Measurements from ENCODE around the gene PTGER3.

DNA sequence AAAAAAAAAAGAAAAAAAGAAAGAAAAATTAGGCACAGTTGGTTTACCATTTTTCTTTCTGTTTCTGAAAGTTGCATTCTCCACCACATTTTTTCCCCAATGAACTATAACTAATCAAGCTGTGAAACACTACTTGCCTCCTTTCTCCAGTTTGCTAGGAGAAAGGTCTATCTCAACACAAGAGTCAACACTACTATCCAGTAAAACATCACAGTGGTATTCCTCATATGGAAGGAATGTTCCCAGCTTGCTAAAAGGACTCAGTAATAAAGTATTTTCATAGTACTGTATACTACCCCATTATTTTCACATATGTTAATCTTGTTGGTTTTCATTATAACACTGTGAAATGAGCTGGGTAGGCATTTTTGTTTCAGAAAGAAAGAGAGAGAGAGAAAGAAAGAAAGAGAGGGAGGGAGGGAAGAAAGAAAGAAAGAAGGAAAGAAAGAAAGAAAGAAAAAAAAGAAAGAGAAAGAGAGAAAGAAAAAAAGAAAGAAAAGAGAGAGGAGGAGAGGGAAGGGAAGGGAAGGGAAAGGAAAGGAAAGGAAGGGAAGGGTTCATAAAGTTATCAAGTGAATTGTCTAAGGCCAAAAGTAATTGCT is 7.9 kb downstream of the PTGER3 start:
- TF ChIP-seq EZH2 (IDR thresholded peaks at IDR 0.05; ENCODE audit: insufficient read depth, low read length): no peak
- TF ChIP-seq, protein P1, sequence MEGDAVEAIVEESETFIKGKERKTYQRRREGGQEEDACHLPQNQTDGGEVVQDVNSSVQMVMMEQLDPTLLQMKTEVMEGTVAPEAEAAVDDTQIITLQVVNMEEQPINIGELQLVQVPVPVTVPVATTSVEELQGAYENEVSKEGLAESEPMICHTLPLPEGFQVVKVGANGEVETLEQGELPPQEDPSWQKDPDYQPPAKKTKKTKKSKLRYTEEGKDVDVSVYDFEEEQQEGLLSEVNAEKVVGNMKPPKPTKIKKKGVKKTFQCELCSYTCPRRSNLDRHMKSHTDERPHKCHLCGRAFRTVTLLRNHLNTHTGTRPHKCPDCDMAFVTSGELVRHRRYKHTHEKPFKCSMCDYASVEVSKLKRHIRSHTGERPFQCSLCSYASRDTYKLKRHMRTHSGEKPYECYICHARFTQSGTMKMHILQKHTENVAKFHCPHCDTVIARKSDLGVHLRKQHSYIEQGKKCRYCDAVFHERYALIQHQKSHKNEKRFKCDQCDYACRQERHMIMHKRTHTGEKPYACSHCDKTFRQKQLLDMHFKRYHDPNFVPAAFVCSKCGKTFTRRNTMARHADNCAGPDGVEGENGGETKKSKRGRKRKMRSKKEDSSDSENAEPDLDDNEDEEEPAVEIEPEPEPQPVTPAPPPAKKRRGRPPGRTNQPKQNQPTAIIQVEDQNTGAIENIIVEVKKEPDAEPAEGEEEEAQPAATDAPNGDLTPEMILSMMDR (IDR thresholded peaks at IDR 0.05; ENCODE audit: insufficient read depth, low read depth, low read length): no peak
